ENCODE measurements around the gene ALOX5AP.

ALOX5AP gene

DNA sequence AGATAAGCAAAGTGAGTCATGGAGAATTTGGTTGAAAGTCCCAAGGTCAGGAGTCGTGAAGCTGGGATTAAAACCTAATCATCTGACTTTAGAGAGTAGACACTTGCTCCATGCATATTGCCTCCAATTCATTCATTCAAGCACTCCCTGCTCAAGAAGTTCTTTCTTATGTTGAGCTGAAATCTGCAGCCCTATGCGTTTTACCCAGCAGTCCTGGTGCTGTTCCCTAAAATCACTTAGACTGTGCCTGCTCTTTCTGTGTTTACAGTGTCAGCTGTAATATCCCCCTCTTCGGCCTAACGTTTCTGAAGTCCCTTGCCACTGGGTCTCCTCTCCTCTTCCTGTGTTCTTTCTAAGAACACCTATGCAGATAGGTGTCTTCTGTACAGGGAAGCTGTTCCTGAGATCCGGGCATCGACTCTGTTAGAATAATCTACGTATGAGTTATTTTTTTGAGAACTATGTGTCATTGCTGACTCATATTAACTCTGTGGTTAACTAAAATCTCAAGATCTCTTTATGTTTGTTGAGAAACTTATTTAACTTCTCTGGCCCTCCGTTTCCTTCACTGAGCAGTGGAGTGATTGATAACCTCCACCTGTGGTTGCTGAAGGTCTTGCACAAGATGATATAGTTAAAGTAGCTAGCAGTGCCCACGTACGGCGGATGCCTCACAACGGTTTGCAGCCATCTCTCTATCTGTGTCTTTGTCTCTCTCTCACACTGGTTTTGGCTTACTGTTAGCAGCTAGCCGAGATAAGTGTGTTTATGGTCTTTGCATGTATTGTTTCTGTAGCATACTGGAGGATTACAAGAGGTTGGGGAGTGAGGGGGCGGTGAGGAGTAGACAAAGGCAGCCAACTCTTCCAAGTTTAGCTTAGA lies 4.7 kb downstream of the ALOX5AP start:
- peak; percentile 60 for DNase-seq (ENCODE audit: low spot score)
- TF ChIP-seq, protein P1, sequence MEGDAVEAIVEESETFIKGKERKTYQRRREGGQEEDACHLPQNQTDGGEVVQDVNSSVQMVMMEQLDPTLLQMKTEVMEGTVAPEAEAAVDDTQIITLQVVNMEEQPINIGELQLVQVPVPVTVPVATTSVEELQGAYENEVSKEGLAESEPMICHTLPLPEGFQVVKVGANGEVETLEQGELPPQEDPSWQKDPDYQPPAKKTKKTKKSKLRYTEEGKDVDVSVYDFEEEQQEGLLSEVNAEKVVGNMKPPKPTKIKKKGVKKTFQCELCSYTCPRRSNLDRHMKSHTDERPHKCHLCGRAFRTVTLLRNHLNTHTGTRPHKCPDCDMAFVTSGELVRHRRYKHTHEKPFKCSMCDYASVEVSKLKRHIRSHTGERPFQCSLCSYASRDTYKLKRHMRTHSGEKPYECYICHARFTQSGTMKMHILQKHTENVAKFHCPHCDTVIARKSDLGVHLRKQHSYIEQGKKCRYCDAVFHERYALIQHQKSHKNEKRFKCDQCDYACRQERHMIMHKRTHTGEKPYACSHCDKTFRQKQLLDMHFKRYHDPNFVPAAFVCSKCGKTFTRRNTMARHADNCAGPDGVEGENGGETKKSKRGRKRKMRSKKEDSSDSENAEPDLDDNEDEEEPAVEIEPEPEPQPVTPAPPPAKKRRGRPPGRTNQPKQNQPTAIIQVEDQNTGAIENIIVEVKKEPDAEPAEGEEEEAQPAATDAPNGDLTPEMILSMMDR (IDR thresholded peaks at IDR 0.05; ENCODE audit: borderline replicate concordance, control extremely low read depth, extremely low read depth, insufficient read depth, missing control alignments) = no peak
- in situ Hi-C loops (cut with MboI; ENCODE audit: low sequenced_read_pairs, unreplicated experiment) = no loop called here

DNA sequence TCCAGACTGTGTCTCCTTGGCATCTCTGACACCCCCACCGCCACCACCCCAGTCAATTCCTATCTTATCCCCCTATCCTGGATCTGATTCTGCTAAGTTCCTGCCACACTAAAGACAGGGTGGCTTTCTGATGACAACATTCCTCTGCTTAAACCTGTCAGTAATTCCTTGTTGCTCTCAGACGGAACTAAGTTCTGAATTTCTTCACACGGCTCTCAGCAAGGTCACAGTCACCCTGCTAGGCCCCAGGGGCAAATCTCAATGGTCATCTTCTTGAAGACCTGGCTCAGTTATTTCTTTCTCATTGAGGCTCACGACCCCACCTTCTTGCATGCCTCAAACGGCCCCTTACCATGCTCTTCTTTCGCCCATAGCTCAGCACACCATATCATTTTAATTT lies 7.6 kb downstream of the ALOX5AP start:
- no peak for DNase-seq (ENCODE audit: low spot score)
- TF ChIP-seq, protein P1 (IDR thresholded peaks at IDR 0.05; ENCODE audit: borderline replicate concordance, control extremely low read depth, extremely low read depth, insufficient read depth, missing control alignments) = no peak
- in situ Hi-C loops (cut with MboI; ENCODE audit: low sequenced_read_pairs, unreplicated experiment) = no loop called here

DNA sequence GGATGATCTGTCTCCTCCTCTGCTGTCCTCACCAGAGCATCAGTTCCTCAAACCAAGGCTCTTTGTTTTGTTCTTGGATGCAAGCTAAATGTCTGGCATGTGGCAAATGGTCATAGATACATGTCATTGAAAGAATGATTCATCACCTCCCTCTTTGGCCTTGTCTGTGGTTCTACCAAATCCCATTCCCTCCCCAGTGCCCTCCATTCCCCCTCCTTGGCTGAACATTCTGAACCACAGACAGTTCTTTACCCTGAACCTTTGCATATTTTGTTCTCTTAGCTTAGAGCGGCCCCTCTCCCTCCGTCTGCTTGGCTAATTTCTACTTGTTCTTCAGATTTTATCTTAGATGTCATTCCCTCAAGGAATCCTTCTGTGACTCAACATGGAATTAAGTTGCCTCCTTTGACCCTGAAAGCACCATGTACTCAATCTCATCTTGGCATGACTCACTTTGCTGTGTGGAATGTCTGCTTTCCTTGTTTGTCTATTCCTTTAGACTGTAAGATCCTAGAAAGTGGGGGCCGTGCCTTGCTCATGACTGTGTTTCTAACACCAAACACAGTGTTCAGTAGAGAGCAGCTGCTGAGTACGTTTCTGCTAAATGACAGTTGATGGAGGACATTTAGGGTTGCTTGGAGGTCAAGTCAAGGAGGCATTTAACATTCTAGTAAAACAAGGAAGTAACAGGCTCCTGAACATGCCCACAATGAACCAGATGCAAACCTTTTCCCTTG lies 8.1 kb downstream of the ALOX5AP start:
- in situ Hi-C loops (cut with MboI; ENCODE audit: low sequenced_read_pairs, unreplicated experiment) = no loop called here
- TF ChIP-seq, protein P1 (IDR thresholded peaks at IDR 0.05; ENCODE audit: borderline replicate concordance, control extremely low read depth, extremely low read depth, insufficient read depth, missing control alignments) = no peak
- no peak for DNase-seq (ENCODE audit: low spot score)

DNA sequence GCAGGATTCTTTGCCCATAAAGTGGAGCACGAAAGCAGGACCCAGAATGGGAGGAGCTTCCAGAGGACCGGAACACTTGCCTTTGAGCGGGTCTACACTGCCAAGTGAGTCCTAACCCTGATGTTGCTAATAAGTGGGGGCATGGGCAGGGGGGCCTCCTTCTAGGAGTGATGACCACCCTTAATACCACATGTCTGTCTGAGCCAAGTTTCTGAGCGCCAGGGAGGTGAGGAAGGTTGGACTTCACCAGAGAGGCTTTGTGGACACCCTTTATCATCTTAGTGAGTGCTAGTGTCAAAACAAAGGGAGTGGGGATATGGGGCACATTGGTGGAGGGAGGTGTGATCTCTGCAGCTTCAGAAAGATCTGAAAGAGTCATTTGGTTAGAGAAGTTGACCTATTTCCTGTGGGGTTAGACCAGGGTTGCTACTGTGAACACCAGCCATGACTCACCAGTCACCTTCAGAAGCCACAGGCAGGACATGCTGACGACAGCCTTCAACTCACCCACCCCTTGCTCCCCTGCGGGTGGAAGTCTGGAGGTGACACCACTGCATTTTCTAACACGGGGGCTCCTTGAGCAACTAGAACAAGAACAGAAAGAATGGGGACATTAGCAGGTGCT lies 8.8 kb downstream of the ALOX5AP start:
- in situ Hi-C loops (cut with MboI; ENCODE audit: low sequenced_read_pairs, unreplicated experiment) = no loop called here
- peak; percentile 84 for DNase-seq (ENCODE audit: low spot score)
- TF ChIP-seq, protein P1 (IDR thresholded peaks at IDR 0.05; ENCODE audit: borderline replicate concordance, control extremely low read depth, extremely low read depth, insufficient read depth, missing control alignments) = no peak

DNA sequence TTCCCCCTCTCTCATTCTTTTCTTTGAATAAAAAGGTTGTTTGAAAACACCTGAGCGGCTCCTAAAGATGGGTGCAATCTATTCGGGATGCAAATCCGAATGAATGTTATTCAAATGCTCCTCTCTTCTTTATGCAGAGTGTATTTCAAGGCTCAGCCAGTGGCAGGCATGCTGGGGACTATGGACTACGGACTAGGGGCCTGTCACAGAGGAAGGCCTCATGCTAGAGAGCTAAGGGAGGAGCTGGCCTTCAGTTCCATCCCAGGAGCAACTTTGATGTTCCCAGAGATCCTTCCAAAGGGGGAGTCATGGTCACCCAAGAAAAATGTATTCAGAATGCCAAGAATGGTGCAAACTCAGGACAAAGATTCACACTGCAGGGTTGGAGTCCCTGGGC lies 9.3 kb downstream of the ALOX5AP start:
- TF ChIP-seq, protein P1 (IDR thresholded peaks at IDR 0.05; ENCODE audit: borderline replicate concordance, control extremely low read depth, extremely low read depth, insufficient read depth, missing control alignments) = no peak
- in situ Hi-C loops (cut with MboI; ENCODE audit: low sequenced_read_pairs, unreplicated experiment) = no loop called here
- no peak for DNase-seq (ENCODE audit: low spot score)

DNA sequence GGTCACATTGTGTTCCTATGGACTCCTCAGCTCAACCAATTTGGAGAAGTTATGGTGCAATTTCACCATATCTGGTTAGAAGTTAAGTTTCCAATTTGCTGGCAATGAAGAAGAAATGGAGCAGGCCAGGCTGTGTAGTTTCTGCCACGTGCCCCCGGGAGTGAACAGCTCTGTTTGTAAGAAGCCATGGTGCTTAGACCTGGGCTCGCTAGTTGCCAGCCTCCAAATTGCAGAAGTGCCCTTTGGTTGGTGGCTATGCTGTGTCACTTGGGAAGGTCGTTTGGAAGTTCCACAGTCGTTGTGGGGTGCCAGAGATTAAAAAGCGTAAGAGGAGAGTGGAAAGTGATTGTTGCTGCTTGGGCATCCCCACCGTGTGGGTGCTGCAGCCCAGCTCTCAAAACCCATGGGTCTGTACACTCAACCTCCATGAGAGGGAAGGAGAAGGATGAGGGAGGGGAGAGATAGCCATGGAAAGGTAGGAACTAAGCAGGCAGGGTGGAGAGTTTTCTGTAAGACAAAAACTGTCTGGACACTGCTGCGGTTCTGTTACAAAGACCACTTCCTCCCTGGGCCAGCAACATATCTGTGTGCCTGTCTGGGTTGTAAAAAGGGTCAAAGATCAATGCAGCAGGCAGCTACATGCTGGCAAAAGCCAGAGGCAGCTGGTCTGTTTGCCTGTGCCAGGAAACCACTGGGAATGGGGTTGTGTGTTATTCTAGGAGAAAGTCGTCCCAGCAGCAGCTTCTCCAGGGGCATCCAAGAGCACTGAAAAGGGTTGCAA lies 10.8 kb downstream of the ALOX5AP start:
- TF ChIP-seq, protein P1 (IDR thresholded peaks at IDR 0.05; ENCODE audit: borderline replicate concordance, control extremely low read depth, extremely low read depth, insufficient read depth, missing control alignments) = no peak
- no peak for DNase-seq (ENCODE audit: low spot score)
- in situ Hi-C loops (cut with MboI; ENCODE audit: low sequenced_read_pairs, unreplicated experiment) = no loop called here
